ENCODE data around the gene CHD6. TPM values are rescaled to one million over a fixed set of nuclear protein-coding genes. Genes with fewer than 3 reads are reported as not detected.
A peak's percentile ranks its signal among the peaks of the same experiment; 100 is the strongest.

CHD6 gene
- total RNA-seq, 1 donor: 90.5 TPM

GRCh38 chr20:41630846-41631245, 12.7 kb upstream of the CHD6 start:
- Histone ChIP-seq H3K4me3 (ENCODE audit: low read length) (no peak overlapping the region), H3K27me3 (ENCODE audit: insufficient read depth, low read length) (peaks cover 6% of the 10 kb centered on the region), H3K9me3 (ENCODE audit: low read depth, low read length) (no peaks in the 10 kb centered on the region), H3K4me1 (ENCODE audit: insufficient read depth, low read length) (no peaks in the 10 kb centered on the region)

- Histone ChIP-seq H3K4me1 (ENCODE audit: insufficient read depth, low read length) (peaks cover 7% of the 10 kb centered on the region), H3K27me3 (ENCODE audit: insufficient read depth, low read length) (no peaks in the 10 kb centered on the region), H3K4me3 (ENCODE audit: low read length) (no peak overlapping the region), H3K9me3 (ENCODE audit: low read depth, low read length) (no peaks in the 10 kb centered on the region)
These were observed 9.6 kb upstream of the CHD6 start for GRCh38 chr20:41627611-41628244.

GRCh38 chr20:41627001-41627495, 8.9 kb upstream of the CHD6 start:
- no peaks in the 10 kb centered on the region for H3K9me3 ChIP-seq (ENCODE audit: low read depth, low read length)
- H3K4me1 ChIP-seq (ENCODE audit: insufficient read depth, low read length): peaks cover 7% of the 10 kb centered on the region
- H3K27me3 ChIP-seq (ENCODE audit: insufficient read depth, low read length): no peaks in the 10 kb centered on the region
- H3K4me3 ChIP-seq (ENCODE audit: low read length): no peak overlapping the region

- Histone ChIP-seq H3K27me3 (ENCODE audit: insufficient read depth, low read length) (no peaks in the 10 kb centered on the region), H3K4me1 (ENCODE audit: insufficient read depth, low read length) (peaks cover 10% of the 10 kb centered on the region), H3K4me3 (ENCODE audit: low read length) (no peak overlapping the region), H3K9me3 (ENCODE audit: low read depth, low read length) (no peaks in the 10 kb centered on the region)
These were observed 5.6 kb upstream of the CHD6 start for GRCh38 chr20:41623625-41624375.

- no peak overlapping the region for H3K4me3 ChIP-seq (ENCODE audit: low read length)
- peaks cover 10% of the 10 kb centered on the region for H3K4me1 ChIP-seq (ENCODE audit: insufficient read depth, low read length)
- H3K9me3 ChIP-seq (ENCODE audit: low read depth, low read length): no peaks in the 10 kb centered on the region
- H3K27me3 ChIP-seq (ENCODE audit: insufficient read depth, low read length): no peaks in the 10 kb centered on the region
These were observed 4.4 kb upstream of the CHD6 start for GRCh38 chr20:41622584-41622983.

GRCh38 chr20:41621971-41622370, 3.8 kb upstream of the CHD6 start:
- Histone ChIP-seq H3K27me3 (ENCODE audit: insufficient read depth, low read length) (no peaks in the 10 kb centered on the region), H3K4me1 (ENCODE audit: insufficient read depth, low read length) (peaks cover 16% of the 10 kb centered on the region), H3K9me3 (ENCODE audit: low read depth, low read length) (no peaks in the 10 kb centered on the region), H3K4me3 (ENCODE audit: low read length) (no peak overlapping the region)

GRCh38 chr20:41621421-41621820, 3.2 kb upstream of the CHD6 start:
- H3K4me3 ChIP-seq (ENCODE audit: low read length): no peak overlapping the region
- H3K4me1 ChIP-seq (ENCODE audit: insufficient read depth, low read length): peaks cover 21% of the 10 kb centered on the region
- no peaks in the 10 kb centered on the region for H3K27me3 ChIP-seq (ENCODE audit: insufficient read depth, low read length)
- H3K9me3 ChIP-seq (ENCODE audit: low read depth, low read length): no peaks in the 10 kb centered on the region

GRCh38 chr20:41619360-41620100, 1.4 kb upstream of the CHD6 start:
- no peak overlapping the region for H3K4me3 ChIP-seq (ENCODE audit: low read length)

GRCh38 chr20:41618807-41619311, 682 bp upstream of the CHD6 start:
- Histone ChIP-seq H3K4me1 (ENCODE audit: insufficient read depth, low read length) (peaks cover 36% of the 10 kb centered on the region), H3K4me3 (ENCODE audit: low read length) (peak overlapping the region; percentile 35), H3K27me3 (ENCODE audit: insufficient read depth, low read length) (no peaks in the 10 kb centered on the region), H3K9me3 (ENCODE audit: low read depth, low read length) (no peaks in the 10 kb centered on the region)

More at GRCh38 chr20:41619360-41620100, 1.4 kb upstream of the CHD6 start:
- Histone ChIP-seq H3K27me3 (ENCODE audit: insufficient read depth, low read length) (no peaks in the 10 kb centered on the region), H3K4me1 (ENCODE audit: insufficient read depth, low read length) (peaks cover 38% of the 10 kb centered on the region), H3K9me3 (ENCODE audit: low read depth, low read length) (no peaks in the 10 kb centered on the region)

- peak overlapping the region; percentile 84 for H3K4me3 ChIP-seq (ENCODE audit: low read length)
- H3K27me3 ChIP-seq (ENCODE audit: insufficient read depth, low read length): no peaks in the 10 kb centered on the region
- H3K9me3 ChIP-seq (ENCODE audit: low read depth, low read length): no peaks in the 10 kb centered on the region
- peaks cover 31% of the 10 kb centered on the region for H3K4me1 ChIP-seq (ENCODE audit: insufficient read depth, low read length)
These were observed 897 bp downstream of the CHD6 start for GRCh38 chr20:41617059-41617901.

GRCh38 chr20:41616228-41616627, 1.9 kb downstream of the CHD6 start:
- H3K4me3 ChIP-seq (ENCODE audit: low read length): no peak overlapping the region

GRCh38 chr20:41615676-41616075, 2.5 kb downstream of the CHD6 start:
- no peaks in the 10 kb centered on the region for H3K9me3 ChIP-seq (ENCODE audit: low read depth, low read length)
- H3K4me3 ChIP-seq (ENCODE audit: low read length): no peak overlapping the region
- no peaks in the 10 kb centered on the region for H3K27me3 ChIP-seq (ENCODE audit: insufficient read depth, low read length)
- H3K4me1 ChIP-seq (ENCODE audit: insufficient read depth, low read length): peaks cover 31% of the 10 kb centered on the region

More at GRCh38 chr20:41616228-41616627, 1.9 kb downstream of the CHD6 start:
- Histone ChIP-seq H3K4me1 (ENCODE audit: insufficient read depth, low read length) (peaks cover 31% of the 10 kb centered on the region), H3K27me3 (ENCODE audit: insufficient read depth, low read length) (no peaks in the 10 kb centered on the region), H3K9me3 (ENCODE audit: low read depth, low read length) (no peaks in the 10 kb centered on the region)

GRCh38 chr20:41615110-41615509, 3.1 kb downstream of the CHD6 start:
- Histone ChIP-seq H3K4me1 (ENCODE audit: insufficient read depth, low read length) (peaks cover 31% of the 10 kb centered on the region), H3K27me3 (ENCODE audit: insufficient read depth, low read length) (no peaks in the 10 kb centered on the region), H3K4me3 (ENCODE audit: low read length) (no peak overlapping the region), H3K9me3 (ENCODE audit: low read depth, low read length) (no peaks in the 10 kb centered on the region)

GRCh38 chr20:41613321-41613720, 4.9 kb downstream of the CHD6 start:
- Histone ChIP-seq H3K4me1 (ENCODE audit: insufficient read depth, low read length) (peaks cover 40% of the 10 kb centered on the region), H3K9me3 (ENCODE audit: low read depth, low read length) (no peaks in the 10 kb centered on the region), H3K4me3 (ENCODE audit: low read length) (no peak overlapping the region), H3K27me3 (ENCODE audit: insufficient read depth, low read length) (no peaks in the 10 kb centered on the region)

Data from mononuclear cell (primary cell).